GOT3 (cell line): ENCODE measurements around the gene SBNO1.
"Not testable (repeated sequence)": the region's sequence is repeated elsewhere in the genome, so short reads cannot be mapped to it uniquely, and the experiment has no call there.

Experiments
- DNase-seq: peaks from one replicate; lab custom pipeline; 2025; ENCODE audit warnings: mixed read lengths; lab: John Stamatoyannopoulos, UW

The SBNO1 gene

GRCh38 chr12:123346946-123347345, 17.7 kb downstream of the SBNO1 start:
- no peak for DNase-seq

- DNase-seq, result no peak
Observed at GRCh38 chr12:123344086-123344485, 20.6 kb downstream of the SBNO1 start.

DNA sequence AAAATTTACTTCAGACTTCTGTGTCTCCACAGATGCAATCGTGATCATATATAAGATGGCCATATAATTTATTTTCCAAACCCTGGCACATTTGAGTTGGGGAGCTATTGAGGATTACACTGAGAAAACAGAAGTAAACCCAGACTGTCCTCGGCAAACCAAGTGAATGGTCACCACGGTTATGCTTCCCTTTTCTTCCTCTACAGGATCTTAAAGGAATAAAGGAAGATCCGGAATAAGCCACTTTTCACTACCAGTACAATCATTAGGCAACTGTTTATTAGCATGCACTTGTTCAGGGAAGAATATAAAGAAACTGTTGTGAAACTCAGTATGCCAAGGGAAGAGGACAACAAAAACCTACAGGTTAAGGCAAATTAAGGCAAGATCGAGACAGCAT, 27.6 kb downstream of the SBNO1 start:
- DNase-seq, result no peak

DNA sequence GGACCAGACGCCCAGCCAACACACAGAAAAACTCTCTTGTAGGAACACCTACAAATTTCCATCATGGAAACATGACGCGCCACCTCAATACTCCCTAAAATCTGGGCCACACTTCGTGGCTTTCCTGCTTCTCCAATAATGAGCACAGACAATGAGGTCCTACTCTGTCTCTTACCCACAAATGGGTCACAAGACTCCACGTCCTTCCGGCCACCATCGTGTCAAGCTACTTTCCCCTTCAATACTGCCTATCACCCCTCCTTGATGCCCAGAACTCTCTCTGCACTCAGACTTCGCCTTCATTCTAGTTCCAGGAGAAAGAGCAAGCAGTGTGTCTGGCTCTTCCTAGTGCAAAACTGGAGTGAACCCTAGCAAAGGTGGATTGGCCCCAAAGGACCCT, 28.1 kb downstream of the SBNO1 start:
- no peak for DNase-seq

DNA sequence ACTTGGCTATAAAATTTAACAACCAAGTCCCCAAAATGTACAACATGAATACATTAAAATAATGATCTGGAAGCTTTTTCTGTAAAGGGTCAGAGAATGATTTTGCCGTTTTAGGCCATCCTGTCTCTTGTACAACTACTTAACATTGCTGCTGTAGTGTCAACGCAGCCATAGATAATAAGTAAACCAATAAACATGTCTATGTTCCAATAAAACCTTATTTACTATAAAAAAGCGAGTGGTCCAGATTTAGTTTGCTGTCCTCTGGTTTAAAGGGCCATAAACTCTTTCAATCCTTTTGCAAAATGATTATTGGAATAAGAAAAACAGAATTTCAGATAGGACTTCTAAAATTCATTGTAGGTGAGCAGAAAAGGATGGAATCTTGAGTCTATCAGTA, 29.2 kb downstream of the SBNO1 start:
- no peak for DNase-seq

- no peak for DNase-seq
Observed at GRCh38 chr12:123329799-123330198, 34.8 kb downstream of the SBNO1 start.

DNA sequence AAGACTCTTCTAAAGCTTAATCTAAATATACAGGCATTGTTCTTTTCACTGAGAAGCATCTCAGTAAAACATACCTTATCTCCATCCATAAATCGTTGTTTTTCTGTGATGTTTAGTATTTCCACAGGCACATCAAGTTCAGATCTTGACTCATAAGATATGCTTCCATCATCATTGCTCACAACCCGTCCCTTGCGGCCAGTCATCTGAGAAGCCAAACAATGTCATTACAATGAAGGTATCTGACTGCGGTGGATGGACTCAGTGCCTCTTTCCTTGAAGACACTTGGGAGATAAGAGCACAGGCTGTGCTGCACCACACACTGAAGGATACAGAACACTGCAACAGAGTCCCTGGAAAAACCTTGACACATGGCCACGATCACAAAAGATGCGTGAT, 44.8 kb downstream of the SBNO1 start:
- DNase-seq, result no peak

GRCh38 chr12:123319273-123319672, 45.4 kb downstream of the SBNO1 start:
- DNase-seq, result no peak

DNA sequence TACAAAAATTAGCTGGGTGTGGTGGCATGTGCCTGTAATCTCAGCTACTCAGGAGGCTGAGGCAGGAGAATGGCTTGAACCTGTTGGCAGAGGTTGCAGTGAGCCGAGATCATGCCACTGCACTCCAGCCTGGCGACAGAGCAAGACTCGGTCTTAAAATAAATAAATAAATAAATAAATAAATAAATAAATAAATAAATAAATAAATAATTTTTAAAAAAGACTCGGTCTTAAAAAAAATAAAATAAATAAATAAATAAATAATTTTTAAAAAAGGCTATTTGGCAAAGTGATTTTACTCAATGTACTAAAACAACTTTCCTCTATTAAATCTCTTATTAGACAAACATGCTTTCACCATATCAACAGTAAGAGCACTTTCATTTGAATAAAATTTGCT, 51.6 kb downstream of the SBNO1 start:
- DNase-seq, result not testable (repeated sequence)

DNA sequence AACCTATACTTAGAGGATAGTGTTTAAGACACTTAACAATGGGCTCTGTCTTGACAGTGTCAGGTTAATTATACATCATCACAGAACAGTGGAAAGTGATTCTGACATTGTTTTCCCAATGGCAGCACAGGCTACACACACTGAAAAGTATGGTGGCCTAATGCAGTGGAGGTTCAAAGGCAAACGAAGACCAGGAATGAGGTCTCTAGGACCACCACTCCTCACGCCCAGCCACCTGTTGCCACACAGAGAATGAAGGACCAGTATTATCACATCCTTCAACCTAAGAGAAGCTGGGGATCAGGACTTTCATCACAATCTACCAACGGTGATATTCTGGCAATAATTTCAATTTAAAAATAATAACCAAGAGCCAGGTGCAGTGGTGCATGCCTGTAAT, 58.4 kb downstream of the SBNO1 start:
- DNase-seq, result no peak

- DNase-seq, result no peak
Observed at GRCh38 chr12:123305136-123305535, 59.5 kb downstream of the SBNO1 start.

DNA sequence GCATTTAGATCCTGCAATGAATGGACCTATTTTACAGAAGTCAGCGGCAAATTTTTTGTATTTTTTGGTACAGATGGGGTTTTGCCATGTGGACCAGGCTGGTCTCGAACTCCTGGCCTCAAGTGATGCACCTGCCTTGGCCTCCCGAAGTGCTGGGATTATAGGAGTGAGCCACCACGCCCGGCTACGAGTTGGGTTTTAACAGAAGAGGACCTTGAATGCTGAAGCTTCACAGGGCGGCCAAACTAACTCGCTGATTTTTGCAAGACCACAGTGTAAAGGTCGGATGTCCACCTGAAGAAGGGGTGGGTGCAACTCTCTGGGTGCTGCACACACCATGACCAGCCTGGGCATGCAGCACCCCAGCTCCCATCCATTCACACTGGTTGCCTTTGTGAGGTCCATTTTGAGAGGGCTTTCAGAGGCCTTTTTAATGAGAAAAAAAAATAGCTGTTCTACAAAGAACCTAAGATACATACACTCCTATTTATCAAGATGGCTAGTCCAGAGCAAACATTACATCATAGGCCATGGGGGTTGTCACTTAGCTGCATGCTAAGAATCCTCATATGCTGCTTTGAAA, 71.4 kb downstream of the SBNO1 start:
- DNase-seq, result no peak

DNA sequence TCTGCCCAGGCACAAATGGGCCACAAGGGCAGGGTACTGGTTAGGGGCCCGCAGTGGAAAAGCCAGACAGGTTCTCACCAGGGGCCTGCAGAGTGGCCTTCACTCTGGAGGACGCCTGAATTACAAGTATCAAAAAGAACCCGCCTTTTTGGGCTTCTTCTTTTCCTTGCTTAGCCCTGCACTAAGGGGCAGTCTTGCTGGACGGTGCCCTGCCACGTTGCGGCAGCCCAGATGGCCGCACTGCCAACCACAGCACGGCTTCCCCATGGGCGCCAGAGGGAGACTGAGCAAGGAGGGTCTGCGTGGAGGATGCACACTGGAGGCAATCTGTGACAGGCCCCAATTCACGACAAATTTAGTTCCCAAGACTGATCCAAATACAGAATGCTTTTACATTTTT, 74.7 kb downstream of the SBNO1 start:
- DNase-seq, result no peak

DNA sequence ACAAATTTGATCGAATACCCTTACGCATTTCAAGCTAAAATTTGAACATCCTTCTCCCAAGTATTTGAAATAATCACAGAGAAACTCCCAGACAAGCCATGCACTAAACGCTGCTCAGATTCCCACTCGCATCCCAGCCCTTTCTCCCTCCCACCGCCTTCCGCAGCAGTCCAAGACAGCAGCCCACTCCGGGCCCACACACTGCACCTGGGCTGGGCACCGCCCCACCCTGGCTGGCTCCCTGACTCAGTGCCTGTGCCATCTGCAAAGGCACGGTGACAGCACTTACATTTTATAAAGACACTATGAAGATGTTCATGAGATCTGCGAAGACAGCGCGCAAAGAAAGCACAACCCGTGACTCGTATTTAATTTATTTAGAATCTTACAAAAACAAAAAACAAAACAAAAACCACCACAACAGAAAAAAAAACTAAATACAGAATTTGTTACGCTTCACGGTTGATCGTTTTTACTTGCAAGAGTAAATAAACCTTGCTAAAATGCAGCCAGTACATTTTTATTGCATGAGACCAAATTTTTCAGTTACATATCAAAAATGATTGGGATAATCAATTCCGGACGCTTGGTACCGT, 75.8 kb downstream of the SBNO1 start:
- DNase-seq, result no peak

DNA sequence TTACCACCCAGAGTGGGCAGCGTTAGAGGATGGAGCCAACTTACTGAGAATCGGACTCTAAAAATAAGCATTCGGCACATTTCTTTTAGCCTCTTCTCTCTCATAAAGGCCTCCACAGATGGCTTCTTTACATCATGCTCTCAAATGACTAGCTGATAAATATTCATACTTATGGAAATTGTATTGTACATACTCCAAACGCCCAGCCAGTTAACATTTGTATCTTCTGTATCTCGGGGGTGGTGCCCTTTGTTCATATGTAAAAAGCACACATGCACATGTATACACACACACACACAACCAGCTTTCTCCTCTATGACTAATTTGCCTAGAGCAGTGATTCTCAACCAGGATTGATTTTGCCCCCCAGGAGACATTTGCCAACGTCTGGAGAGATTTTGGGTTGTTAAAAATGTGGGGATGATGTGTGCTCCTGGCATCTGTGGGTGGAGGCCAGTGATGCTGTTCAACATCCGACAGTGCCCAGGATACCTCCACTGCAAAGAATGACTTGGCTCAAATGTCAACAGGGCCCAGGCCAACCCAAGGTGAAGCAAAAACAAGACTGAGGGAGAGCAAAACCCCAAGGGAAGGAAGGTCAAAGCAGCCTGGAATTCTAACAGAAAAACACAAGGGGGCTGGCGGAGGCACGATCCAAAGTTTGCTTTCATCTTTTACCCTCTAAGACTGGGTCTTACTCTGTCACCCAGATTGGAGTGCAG, 77.8 kb downstream of the SBNO1 start:
- no peak for DNase-seq

GRCh38 chr12:123284669-123285068, 80.0 kb downstream of the SBNO1 start:
- DNase-seq, result no peak

DNA sequence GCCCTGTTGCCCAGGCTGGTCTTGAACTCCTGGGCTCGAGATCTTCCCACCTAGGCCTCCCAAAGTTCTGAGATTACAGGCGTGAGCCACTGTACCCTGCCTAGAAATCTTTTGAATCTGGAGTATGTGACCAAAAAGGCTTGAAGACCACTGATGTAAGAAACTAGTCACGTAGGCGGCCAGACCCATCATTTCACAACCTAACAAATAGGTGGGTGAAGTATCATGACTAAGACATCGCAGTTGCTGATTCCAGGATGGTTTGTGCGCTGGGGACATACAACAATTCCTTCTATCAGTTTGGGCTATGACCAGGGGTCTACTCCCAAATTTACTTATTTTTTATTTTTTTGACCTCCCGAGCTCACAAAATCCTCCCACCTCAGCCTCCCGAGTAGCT, 81.2 kb downstream of the SBNO1 start:
- DNase-seq, result no peak

DNA sequence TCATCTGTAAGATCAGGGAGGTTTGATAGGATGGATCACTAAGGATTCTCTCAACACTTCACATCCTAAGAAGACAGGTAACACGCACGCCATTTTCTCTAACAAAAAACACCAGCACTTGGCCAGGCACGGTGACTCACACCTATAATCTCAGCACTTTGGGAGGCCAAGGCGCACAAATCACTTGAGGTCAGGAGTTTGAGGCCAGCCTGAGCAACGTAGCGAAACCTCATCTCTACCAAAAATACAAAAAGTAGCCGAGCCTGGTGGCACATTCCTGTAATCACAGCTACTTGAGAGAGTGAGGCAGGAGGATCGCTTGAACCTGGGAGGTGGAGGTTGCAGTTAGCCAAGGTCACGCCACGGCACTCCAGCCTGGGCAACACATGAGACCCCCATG, 82.5 kb downstream of the SBNO1 start:
- DNase-seq, result no peak

GRCh38 chr12:123280971-123281370, 83.7 kb downstream of the SBNO1 start:
- no peak for DNase-seq

DNA sequence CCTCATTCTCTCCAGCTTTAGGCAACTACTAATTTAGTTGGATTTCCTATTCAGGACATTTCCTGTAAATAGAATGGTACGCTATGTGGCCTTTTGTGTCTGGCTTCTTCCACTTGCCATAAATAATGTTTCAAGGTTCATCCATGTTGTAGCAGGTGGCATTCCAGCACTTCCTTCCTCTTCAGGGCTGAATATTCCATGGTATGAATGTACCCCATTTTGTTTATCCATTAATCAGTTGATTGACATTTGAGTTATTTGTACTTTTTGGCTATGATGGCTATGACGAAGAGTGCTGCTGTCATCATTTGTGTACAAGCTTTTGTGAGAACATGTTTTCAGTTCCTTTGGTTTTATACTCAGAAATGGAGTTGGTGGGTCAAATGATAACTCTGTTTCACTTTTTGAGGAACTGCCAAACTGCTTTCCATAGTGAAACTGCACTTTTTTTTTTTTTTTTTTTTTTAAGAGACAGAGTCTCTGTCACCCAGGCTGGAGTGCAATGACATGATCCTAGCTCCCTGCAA, 86.5 kb downstream of the SBNO1 start:
- DNase-seq, result no peak

DNA sequence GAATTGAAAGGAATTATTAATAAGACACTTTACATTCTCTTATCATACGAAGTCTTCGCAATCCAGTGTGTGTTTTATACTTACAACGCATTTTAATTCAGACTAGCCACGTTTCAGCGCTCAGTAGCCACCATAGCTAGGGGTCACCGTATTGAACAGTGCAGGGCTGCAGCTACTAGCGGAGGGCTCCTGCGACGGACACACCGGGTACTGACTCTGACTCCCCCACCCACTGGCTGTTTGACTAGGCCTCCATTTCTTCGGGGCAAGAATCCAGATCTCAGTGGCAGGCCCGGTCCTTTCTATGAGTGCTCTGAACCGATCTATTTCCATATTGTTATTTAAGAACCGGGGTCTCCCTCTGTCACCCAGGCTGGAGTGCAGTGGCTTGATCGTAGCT, 91.5 kb downstream of the SBNO1 start:
- no peak for DNase-seq

- no peak for DNase-seq
Observed at GRCh38 chr12:123271001-123271668, 93.5 kb downstream of the SBNO1 start.
